ENCODE data around the gene RAD54L2.
"Not testable (repeated sequence)": the region's sequence is repeated elsewhere in the genome, so short reads cannot be mapped to it uniquely, and the experiment has no call there.

Gene RAD54L2

GRCh38 chr3:51542596-51542995 is 4.1 kb downstream of the RAD54L2 start:
- not testable (repeated sequence) for DNase-seq (ENCODE audit: low read depth in 3 of 3, low spot score in 1 of 3)

DNA sequence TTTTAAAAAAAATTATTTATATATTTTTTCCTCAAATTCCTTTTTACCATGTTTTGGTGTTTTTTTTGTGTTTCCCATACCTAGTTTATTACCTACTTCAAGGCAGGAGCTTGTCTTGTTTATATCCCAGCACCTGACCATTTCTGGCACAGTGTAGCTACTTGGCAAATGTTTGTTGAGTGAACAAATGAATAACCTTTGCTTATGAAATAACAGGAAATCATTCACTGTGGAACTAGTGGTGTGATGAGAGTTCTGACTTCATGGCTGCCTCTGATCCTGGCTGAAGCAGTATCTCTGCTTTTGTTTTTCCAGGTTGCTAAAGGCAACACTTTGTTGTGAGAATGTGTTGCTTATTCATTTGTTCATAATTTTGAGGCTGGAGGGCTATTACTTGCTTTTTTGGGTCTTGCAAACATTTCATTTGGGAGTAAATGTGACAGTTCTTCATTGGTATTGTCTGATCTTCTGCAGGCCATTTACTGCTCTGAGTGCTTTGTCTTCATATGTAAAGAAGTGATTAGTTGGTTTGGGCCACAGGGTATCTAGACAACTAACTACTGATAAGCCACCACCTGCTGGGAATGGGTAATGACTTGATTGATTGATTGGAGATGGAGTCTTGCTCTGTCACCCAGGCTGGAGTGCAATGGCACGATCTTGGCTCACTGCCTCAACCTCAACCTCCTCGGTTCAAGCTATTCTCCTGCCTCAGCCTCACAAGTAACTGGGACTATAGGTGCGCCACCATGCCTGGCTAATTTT is 5.7 kb downstream of the RAD54L2 start:
- DNase-seq (ENCODE audit: low read depth in 3 of 3, low spot score in 1 of 3) = no peak

GRCh38 chr3:51547274-51547673 is 8.8 kb downstream of the RAD54L2 start:
- no peak for DNase-seq (ENCODE audit: low read depth in 3 of 3, low spot score in 1 of 3)

DNA sequence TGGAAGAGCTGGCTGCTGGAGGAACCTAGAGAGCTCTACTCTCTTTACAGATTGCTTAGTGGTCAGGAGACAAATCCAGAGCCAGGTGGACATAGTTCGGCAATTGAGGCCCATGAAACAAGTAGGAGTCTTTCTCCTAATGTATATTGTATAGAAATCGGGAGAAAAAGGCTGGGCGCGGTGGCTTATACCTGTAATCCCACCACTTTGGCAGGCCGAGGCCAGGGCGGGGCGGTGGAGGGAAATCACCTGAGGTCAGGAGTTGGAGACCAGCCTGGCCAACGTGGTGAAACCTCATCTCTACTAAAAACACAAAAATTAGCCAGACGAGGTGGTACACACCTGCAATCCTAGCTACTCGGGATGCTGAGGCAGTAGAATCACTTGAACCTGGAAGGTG is 10.8 kb downstream of the RAD54L2 start:
- DNase-seq (ENCODE audit: low read depth in 3 of 3, low spot score in 1 of 3) = no peak

- no peak for DNase-seq (ENCODE audit: low read depth in 3 of 3, low spot score in 1 of 3)
Measured at GRCh38 chr3:51550080-51550819, 11.7 kb downstream of the RAD54L2 start.

DNA sequence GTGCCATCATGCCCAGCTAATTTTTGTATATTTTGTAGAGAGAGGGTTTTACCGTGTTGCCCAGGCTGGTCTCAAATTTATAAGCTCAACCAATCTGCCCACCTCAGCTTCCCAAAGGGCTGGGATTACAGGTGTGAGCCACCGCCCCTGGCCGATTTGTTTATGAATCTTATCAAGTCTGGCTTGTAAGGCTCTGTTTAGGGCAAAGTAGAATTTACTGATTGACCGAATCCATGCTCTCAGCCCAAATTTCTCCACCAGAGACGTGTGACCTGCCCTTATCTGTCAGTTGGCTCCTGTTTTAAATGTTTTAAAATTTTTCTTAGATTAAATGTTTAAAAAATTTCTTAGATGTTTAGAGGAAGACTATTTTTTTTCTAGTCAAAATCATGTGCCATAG is 19.5 kb downstream of the RAD54L2 start:
- DNase-seq (ENCODE audit: low read depth in 3 of 3, low spot score in 1 of 3) = no peak

DNA sequence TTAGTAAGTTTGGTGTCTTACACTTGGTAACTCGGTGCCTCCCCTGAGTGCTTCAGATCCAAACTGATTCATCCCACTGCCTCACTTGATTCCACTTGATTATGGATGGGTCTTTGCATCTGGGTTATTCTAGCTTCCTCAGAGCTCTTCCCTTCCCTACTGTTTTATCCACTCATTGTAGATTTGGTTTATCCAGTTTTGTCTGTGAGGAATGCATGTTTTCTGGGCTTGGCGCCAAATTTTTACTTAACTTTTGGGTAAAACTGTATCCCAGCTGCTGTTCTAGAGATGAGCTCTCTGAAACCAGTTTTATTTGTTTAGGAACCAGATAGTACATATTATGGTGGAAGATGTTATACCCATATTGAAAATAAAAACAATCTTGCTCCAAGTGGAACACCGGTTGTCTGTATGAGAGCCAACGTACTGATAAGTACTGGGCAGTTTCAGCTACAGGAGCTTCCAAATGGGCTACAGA is 20.9 kb downstream of the RAD54L2 start:
- DNase-seq (ENCODE audit: low read depth in 3 of 3, low spot score in 1 of 3) = no peak

GRCh38 chr3:51559961-51560360 is 21.4 kb downstream of the RAD54L2 start:
- DNase-seq (ENCODE audit: low read depth in 3 of 3, low spot score in 1 of 3) = no peak

DNA sequence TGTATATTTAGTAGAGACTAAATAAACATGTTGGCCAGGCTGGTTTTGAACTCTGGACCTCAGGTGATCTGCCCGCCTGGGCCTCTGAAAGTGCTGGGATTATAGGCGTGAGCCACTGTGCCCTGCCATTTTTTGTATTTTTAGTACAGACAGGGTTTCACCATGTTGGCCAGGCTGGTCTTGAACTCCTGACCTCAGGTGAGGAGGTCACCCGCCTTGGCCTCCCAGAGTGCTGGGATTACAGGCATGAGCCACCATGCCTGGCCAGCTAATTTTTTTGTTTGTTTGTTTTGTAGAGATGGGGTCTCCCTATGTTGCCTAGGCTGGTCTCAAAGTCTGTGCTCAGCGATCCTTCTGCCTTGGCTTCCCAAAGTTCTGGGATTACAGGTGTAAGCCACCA is 23.9 kb downstream of the RAD54L2 start:
- DNase-seq (ENCODE audit: low read depth in 3 of 3, low spot score in 1 of 3) = not testable (repeated sequence)

DNA sequence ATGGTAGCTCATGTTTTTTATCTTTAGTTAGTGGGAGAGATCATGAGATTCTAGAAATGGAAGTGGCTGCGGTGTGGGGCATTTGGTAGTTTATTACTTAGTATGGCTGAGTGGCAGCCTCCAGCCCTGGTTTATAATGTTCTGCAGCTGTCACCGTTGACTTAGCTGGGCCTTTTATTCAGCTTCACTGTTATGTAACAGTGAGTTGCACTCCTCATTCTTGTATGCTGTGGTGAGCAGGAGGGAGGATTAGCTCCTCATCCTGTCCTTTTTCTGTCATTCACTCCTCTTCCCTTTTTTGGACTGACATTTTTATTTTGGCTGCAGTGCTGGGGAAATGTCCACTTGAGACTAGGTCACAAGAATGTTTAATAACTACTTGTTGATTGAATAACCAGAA is 29.5 kb downstream of the RAD54L2 start:
- no peak for DNase-seq (ENCODE audit: low read depth in 3 of 3, low spot score in 1 of 3)

GRCh38 chr3:51568996-51569395 is 30.5 kb downstream of the RAD54L2 start:
- DNase-seq (ENCODE audit: low read depth in 3 of 3, low spot score in 1 of 3) = no peak

- no peak for DNase-seq (ENCODE audit: low read depth in 3 of 3, low spot score in 1 of 3)
Measured at GRCh38 chr3:51578238-51578637, 39.7 kb downstream of the RAD54L2 start.

DNA sequence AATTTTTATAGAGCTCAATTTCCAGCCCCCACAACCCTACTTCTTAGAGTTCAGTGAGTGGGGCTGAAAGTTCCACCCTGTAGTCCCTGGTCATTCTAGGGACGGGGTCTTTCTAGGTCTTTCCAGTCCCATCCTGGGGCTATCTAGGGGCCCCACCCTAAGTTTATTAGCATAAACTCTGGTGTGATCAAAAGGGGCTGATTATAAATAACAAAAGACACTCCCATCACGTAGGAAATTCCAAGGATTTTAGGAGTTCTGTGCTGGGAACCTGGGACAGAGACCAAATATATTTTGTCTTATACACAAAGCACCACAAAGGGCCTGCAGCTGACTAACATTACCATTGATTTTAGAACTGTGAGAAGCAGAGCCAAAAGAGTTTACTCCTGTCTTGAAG is 41.9 kb downstream of the RAD54L2 start:
- no peak for DNase-seq (ENCODE audit: low read depth in 3 of 3, low spot score in 1 of 3)

- DNase-seq (ENCODE audit: low read depth in 3 of 3, low spot score in 1 of 3) = no peak
Measured at GRCh38 chr3:51581524-51581923, 43.0 kb downstream of the RAD54L2 start.

GRCh38 chr3:51585197-51585596 is 46.7 kb downstream of the RAD54L2 start:
- no peak for DNase-seq (ENCODE audit: low read depth in 3 of 3, low spot score in 1 of 3)

GRCh38 chr3:51585871-51586270 is 47.4 kb downstream of the RAD54L2 start:
- DNase-seq (ENCODE audit: low read depth in 3 of 3, low spot score in 1 of 3) = no peak
